K562 (cell line): ENCODE results near the gene TENT4B. TPM values are rescaled to one million over a fixed set of nuclear protein-coding genes. Genes with fewer than 3 reads are reported as not detected.

ENCODE experiments used
- CCNT2 ChIP-seq: IDR thresholded peaks from 2 replicates; pipeline ENCODE4 v1.6.1; 2011; ENCODE audit warnings: borderline replicate concordance, low read depth, mild to moderate bottlenecking, moderate library complexity, mixed read lengths, low read length; ENCODE audit not compliant: insufficient read length; ENCODE audit errors: extremely low read depth
- ETV6 ChIP-seq, 3 experiments: fragments of 150-350 bp in 1 of 3; sonication (generic) in 1 of 3; formaldehyde crosslinking in 1 of 3; IDR thresholded peaks; 2 replicates each; pipeline versions ENCODE4 v1.6.1 to v1.8.0; 2014 to 2022; ENCODE audit warnings: borderline replicate concordance in 2 of 3, low read depth in 2 of 3, antibody characterized with exemption in 1 of 3, low read length in 1 of 3, mild to moderate bottlenecking in 1 of 3, missing genetic modification reagents in 1 of 3
- HDAC3 ChIP-seq: fragments of 450-650 bp; IDR thresholded peaks from 2 replicates; pipeline ENCODE4 v1.6.1; 2018; ENCODE audit warnings: borderline replicate concordance, mild to moderate bottlenecking, moderate library complexity; ENCODE audit not compliant: partially characterized antibody
- MLLT1 ChIP-seq, 2 experiments: fragments of 450-650 bp; IDR thresholded peaks; 2 replicates each; pipeline ENCODE4 v1.6.1; 2016
- polyA plus RNA-seq, 8 experiments: library from polyadenylated mRNA; depleted of rRNA in 4 of 8; stranded (reverse) in 5 of 8; unstranded in 3 of 8; fragments of >200 nt; fragmentation: Nextera tagmentation in 2 of 8; fragmentation: Illumina TruSeq in 1 of 8; extraction: Ambion mirVana in 2 of 8; extraction: Trizol in 1 of 8; gene quantifications; 2 replicates each; pipeline versions ENCODE4 v1.2.1 to v1.2.3, GENCODE V29; 2011 to 2014; ENCODE audit warnings: inconsistent platforms in 1 of 8, missing spikeins in 1 of 8
- total RNA-seq, 7 experiments: library from RNA; depleted of rRNA in 6 of 7; stranded (reverse); fragments of >200 nt in 6 of 7; fragmentation: Illumina TruSeq in 2 of 7; extraction: Trizol in 2 of 7; gene quantifications; 2 replicates each; pipeline versions ENCODE4 v1.2.1 to v1.2.3, GENCODE V29; 2011 to 2021; ENCODE audit warnings: low replicate concordance in 1 of 7
- TF ChIP-seq, protein P1 (sequence below): sonication (generic); formaldehyde crosslinking; IDR thresholded peaks from 2 replicates; pipeline ENCODE4 v1.8.1; 2023; ENCODE audit warnings: missing genetic modification reagents, mild to moderate bottlenecking, borderline replicate concordance
- TF ChIP-seq, protein P2 (sequence below), 2 experiments: fragments of 450-650 bp; IDR thresholded peaks; 2 replicates each; pipeline ENCODE4 v1.6.1; 2016; ENCODE audit warnings: mild to moderate bottlenecking in 2 of 2, borderline replicate concordance in 1 of 2, low read depth in 1 of 2, moderate library complexity in 1 of 2

The TENT4B gene
- total and polyA plus RNA-seq, 9 of the 15 experiments (the other 6 are each of a cell fraction or from before 2014, with no cell fraction given), result 5.2 to 8.4 (median 7.0) TPM

GRCh38 chr16:50244140-50244503 is 91.0 kb downstream of the TENT4B start (continued):
- TF ChIP-seq, protein P1, sequence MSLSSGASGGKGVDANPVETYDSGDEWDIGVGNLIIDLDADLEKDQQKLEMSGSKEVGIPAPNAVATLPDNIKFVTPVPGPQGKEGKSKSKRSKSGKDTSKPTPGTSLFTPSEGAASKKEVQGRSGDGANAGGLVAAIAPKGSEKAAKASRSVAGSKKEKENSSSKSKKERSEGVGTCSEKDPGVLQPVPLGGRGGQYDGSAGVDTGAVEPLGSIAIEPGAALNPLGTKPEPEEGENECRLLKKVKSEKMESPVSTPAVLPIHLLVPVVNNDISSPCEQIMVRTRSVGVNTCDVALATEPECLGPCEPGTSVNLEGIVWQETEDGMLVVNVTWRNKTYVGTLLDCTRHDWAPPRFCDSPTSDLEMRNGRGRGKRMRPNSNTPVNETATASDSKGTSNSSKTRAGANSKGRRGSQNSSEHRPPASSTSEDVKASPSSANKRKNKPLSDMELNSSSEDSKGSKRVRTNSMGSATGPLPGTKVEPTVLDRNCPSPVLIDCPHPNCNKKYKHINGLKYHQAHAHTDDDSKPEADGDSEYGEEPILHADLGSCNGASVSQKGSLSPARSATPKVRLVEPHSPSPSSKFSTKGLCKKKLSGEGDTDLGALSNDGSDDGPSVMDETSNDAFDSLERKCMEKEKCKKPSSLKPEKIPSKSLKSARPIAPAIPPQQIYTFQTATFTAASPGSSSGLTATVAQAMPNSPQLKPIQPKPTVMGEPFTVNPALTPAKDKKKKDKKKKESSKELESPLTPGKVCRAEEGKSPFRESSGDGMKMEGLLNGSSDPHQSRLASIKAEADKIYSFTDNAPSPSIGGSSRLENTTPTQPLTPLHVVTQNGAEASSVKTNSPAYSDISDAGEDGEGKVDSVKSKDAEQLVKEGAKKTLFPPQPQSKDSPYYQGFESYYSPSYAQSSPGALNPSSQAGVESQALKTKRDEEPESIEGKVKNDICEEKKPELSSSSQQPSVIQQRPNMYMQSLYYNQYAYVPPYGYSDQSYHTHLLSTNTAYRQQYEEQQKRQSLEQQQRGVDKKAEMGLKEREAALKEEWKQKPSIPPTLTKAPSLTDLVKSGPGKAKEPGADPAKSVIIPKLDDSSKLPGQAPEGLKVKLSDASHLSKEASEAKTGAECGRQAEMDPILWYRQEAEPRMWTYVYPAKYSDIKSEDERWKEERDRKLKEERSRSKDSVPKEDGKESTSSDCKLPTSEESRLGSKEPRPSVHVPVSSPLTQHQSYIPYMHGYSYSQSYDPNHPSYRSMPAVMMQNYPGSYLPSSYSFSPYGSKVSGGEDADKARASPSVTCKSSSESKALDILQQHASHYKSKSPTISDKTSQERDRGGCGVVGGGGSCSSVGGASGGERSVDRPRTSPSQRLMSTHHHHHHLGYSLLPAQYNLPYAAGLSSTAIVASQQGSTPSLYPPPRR (CRISPR knock-in tag), result no peak
- no peak for TF ChIP-seq CCNT2
- TF ChIP-seq, protein P2, sequence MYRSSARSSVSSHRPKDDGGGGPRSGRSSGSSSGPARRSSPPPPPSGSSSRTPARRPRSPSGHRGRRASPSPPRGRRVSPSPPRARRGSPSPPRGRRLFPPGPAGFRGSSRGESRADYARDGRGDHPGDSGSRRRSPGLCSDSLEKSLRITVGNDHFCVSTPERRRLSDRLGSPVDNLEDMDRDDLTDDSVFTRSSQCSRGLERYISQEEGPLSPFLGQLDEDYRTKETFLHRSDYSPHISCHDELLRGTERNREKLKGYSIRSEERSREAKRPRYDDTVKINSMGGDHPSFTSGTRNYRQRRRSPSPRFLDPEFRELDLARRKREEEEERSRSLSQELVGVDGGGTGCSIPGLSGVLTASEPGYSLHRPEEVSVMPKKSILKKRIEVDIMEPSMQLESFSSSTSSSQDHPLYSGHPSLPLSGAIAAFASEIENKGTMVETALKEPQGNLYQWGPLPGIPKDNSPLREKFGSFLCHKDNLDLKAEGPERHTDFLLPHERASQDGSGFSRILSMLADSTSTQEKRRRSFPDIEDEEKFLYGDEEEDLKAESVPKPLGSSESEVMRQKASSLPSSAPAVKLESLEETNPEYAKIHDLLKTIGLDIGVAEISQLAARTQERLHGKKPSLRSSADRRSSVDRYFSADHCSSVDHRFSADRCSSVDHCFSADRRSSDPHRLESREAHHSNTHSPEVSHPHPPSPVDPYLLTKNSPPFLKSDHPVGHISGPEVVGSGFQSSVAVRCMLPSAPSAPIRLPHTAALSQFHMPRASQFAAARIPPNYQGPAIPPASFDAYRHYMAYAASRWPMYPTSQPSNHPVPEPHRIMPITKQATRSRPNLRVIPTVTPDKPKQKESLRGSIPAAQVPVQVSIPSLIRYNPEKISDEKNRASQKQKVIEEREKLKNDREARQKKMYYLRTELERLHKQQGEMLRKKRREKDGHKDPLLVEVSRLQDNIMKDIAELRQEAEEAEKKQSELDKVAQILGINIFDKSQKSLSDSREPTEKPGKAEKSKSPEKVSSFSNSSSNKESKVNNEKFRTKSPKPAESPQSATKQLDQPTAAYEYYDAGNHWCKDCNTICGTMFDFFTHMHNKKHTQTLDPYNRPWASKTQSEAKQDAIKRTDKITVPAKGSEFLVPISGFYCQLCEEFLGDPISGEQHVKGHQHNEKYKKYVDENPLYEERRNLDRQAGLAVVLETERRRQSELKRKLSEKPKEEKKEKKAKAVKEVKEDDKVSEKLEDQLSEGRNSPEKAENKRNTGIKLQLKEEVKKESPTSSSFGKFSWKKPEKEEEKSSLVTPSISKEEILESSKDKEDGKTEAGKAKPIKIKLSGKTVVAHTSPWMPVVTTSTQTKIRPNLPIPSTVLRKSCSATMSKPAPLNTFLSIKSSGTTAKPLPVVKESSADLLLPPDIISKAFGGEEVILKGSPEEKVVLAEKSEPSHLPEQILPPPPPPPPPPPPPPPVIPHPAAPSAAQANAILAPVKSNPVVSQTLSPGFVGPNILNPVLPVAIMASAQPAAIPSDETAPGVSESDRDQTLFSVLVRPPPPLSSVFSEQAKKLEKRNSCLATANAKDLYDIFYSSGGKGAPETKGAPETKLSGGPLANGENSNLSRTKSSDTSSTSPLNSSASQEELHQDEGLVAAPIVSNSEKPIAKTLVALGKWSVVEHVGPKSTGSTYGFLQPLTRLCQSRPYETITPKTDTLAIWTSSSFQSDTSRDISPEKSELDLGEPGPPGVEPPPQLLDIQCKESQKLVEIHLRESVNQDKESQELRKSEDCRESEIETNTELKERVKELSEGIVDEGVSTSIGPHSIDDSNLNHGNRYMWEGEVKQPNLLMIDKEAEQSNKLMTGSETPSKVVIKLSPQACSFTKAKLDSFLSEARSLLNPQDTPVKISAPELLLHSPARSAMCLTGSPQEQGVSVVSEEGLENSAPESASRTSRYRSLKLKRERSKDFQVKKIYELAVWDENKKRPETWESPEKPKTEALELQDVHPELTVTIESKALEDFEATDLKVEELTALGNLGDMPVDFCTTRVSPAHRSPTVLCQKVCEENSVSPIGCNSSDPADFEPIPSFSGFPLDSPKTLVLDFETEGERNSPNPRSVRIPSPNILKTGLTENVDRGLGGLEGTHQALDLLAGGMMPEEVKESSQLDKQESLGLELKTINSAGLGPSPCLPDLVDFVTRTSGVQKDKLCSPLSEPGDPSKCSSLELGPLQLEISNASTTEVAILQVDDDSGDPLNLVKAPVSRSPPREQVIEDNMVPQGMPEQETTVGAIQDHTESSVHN (IDR thresholded peaks at IDR 0.05; ENCODE audit: borderline replicate concordance in 1 of 2, low read depth in 1 of 2), result no peak
- TF ChIP-seq HDAC3, result no peak
- TF ChIP-seq ETV6 (IDR thresholded peaks at IDR 0.05; ENCODE audit: borderline replicate concordance in 1 of 2, low read depth in 2 of 2, low read length in 1 of 2), result no peak
- TF ChIP-seq ETV6 (CRISPR knock-in tag; IDR thresholded peaks at IDR 0.05; ENCODE audit: borderline replicate concordance), result no peak
- TF ChIP-seq MLLT1 (IDR thresholded peaks at IDR 0.05), result no peak
